ENCODE results near the gene SCPEP1.

Gene SCPEP1

DNA sequence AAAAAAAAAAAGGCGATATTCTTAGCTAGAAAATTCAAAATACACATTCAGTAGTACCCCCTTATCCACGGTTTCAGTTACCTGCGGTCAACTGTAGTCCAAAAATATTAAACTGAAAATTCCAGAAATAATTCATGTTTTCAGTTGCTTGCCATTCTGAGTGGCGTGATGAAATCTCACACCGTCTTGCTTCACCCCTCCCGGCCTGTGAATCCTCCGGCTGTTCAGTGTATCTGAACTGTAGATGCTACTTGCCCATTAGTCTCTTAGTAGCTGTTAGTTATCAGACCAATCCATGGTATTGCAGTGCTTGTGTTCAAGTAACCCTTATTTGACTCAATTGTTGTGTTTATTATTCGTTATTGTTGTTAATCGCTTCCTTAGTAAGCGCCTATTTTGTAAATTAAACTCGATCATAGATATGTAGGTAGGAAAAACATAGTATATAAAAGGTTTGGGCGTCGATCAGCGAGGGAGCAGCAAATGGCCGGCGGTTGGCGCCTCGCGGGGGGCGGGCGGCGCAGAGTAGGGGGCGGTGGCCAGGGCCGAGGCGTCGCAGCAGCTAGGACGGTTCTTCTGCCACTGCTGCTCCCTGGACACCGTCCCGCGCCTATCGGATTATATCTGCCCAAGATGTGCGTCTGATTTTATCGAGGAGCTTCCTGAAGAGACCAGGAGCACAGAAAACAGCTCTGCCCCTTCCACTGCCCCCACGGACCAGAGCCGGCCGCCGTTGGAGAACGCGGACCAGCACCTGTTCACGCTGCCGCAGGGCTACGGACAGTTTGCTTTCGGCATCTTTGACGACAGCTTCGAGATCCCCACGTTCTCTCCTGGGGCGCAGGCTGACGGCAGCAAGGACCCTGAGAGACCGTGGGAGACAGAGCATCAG, 67.3 kb downstream of the SCPEP1 start:
- no peak for DNase-seq

DNA sequence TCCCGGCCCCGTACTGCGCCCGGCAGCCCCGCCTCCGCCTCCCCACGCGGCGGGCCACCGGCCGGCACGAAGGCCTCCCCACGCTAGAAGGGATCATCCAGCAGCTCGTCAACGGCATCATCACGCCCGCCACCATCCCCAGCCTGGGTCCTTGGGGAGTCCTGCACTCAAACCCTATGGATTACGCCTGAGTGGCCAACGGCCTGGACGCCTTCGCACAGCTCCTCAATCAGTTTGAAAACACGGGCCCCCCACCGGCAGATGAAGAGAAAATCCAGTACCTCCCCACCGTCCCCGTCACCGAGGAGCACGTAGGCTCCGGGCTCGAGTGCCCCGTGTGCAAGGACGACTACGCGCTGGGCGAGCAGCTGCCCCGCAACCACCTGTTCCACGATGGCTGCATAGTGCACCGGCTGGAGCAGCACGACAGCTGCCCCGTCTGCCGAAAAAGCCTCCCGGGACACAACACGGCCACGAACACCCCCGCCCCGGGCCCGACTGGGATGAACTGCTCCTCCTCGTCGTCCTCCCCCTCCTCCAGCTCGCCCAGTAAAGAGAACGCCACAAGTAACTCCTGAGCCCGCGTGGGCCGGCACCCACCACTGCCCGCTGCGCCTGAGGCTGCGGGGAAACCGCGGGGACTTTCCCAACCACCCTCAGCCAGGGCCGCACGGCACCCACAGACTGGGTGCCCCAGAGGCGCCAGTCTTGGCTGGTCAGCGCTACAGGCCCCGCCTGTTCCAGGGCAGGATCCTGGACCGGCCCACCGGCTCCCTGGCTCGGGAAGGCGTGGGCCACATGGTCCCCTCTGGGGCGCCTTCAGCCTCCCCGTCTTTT, 68.2 kb downstream of the SCPEP1 start:
- no peak for DNase-seq

GRCh38 chr17:57046749-57047148, 68.8 kb downstream of the SCPEP1 start:
- no peak for DNase-seq

DNA sequence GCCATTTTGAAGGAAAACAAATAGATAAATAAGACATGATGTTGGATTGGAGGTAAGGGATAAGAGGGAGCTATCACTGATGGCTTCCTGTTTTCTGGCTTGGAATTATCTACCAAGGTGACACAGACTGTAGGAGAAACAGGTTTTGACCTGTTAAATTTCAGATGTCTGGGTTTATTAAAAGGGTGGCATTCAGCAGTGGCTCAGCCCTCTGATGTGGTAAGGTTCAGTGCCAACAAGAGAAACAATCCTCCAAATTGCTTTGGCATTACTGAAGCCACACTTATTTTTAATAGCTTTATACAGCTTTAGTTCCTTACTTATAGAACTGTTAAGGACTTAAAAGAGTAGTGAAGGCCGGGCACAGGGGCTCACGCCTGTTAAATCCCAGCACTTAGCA, 70.2 kb downstream of the SCPEP1 start:
- no peak for DNase-seq

GRCh38 chr17:57050306-57050705, 72.4 kb downstream of the SCPEP1 start:
- DNase-seq = no peak

DNA sequence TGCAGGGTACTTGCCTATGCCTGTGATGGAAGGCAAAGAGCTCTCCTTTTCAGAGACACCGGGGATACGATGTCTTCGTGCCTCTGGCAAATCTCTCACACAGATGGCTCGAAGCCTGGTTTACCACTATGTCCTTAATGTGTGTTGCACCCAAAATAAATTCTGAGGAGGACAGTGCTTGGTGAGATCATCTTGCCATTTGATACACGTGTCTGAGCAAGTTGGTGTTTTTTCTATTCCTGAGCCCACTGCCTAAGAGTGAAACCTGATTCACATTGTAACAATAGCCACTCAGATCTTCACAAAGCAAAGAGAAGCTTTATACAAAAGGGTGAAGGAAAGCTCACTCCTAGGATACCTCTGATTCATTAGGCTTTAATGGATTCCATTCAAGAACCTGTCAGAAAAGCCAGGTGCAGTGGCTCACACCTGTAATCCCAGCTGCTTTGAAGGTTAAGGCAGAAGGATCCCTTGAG, 74.0 kb downstream of the SCPEP1 start:
- DNase-seq = peak in 1 of 2 experiments; percentile 39

All from NCI-H1930 (cell line).